Esophagus squamous epithelium (tissue), 4 donors: ENCODE data around the gene TSPAN5.

Experiments used
- CTCF ChIP-seq, 6 experiments: fragments of 450-650 bp in 4 of 6; fragments of 200-600 bp in 2 of 6; sonication (generic) in 2 of 6; IDR thresholded peaks; one replicate each; pipeline ENCODE4 v1.5.1; 2016 to 2019; ENCODE audit warnings: antibody characterized with exemption in 6 of 6, mild to moderate bottlenecking in 4 of 6, moderate library complexity in 4 of 6
- POLR2A ChIP-seq, 4 donors: fragments of 450-650 bp; IDR thresholded peaks; one replicate each; pipeline ENCODE4 v1.6.1; 2017; ENCODE audit warnings: antibody characterized with exemption in 4 of 4, mild to moderate bottlenecking in 4 of 4, moderate library complexity in 3 of 4

GRCh38 chr4:98646422-98646821 lies 12.0 kb downstream of the TSPAN5 start:
- TF ChIP-seq CTCF (IDR thresholded peaks at IDR 0.05) (no peak), POLR2A (IDR thresholded peaks at IDR 0.05) (no peak)
